EH (cell line): ENCODE results near the gene COQ10A.
A peak's percentile ranks its signal among the peaks of the same experiment; 100 is the strongest.

Experiments used
- DNase-seq: peaks from one replicate; pipeline ENCODE4 v3.0.0-alpha.2; 2015; ENCODE audit warnings: low read depth

The COQ10A gene

DNA sequence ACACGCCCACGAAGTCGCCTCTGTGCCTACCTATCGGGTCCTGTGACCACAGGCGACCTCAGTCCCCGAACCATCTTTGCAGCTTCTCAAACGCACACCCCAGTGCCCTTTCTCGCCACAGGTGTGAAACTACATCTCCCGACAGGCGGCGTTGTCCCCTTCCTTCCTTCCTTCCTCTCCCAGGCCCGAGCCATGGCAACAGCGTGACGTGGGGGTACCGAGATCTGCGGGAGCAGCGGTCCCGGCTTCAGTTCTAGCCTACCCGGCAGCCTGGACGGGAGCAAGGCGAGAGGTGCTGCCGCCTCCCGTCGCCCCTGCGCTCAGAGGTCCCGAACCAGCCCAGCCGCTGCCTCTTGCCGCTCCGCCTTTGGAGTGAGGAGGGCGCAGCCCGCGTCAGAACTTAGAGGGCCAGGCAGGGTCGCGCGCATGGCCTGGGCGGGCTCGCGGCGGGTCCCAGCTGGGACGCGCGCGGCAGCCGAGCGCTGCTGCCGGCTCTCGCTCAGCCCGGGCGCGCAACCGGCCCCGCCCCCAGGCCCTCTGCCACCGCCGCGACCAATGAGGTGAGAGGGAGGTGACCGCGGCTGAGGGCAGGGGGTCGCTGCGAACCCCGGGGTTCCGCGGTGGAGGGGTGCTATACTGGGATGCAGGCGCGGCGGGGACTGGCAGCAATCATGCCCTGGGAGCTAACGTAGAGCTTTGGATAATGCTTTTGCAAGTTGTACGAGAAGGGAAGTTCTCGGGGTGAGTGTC is at the start of gene COQ10A:
Gene COQ10A, plus strand, starts transcription at position 250 of the 750 bp plus-strand sequence. Its CDS starts 177 bp downstream, at position 427.
- DNase-seq, result peak; percentile 89

DNA sequence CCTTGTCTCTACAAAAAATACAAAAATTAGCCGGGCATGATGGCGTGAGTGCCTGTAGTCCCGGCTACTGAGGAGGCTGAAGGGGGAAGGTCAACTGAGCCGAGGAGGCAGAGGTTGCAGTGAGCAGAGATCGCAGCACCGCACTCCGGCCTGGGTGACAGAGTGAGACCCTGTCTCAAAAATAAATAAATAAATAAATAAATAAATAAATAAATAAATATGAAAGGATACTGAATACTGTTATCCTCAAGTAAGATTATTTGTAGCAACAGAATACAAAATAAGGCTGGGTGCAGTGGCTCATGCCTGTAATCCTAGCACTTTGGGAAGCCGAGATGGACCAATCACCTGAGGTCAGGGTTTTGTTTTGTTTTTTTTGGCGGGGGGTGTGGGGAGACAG is 46.9 kb upstream of the COQ10A start:
- DNase-seq, result no peak

DNA sequence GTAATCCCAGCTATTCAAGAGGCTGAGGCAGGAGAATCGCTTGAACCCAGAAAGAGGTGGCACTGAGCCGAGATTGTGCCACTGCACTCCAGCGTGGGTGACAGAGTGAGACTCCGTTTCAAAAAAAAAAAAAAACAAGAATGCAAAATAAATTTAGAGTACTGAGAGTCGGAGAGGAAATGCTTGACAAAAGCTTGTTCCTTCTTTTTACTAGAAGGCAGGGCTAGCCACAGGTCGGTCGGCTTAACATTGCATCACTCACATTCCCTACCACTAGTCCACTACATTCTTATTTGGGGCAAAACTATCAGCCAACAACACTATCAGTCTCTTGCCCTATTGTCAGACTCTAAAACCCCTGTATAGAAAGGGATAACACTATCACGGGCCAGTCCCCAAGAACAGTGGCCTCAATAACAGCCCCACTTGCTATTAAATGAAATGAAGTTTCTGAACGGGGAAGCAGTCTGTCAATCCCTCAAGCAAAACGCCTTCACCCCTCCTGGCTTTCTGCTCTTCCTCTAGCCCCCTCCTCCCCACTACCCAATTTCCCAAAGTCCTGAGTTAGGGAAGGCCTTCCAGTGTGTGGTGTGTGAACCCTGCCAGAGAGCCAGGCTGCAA is 46.0 kb upstream of the COQ10A start:
- peak; percentile 81 for DNase-seq

DNA sequence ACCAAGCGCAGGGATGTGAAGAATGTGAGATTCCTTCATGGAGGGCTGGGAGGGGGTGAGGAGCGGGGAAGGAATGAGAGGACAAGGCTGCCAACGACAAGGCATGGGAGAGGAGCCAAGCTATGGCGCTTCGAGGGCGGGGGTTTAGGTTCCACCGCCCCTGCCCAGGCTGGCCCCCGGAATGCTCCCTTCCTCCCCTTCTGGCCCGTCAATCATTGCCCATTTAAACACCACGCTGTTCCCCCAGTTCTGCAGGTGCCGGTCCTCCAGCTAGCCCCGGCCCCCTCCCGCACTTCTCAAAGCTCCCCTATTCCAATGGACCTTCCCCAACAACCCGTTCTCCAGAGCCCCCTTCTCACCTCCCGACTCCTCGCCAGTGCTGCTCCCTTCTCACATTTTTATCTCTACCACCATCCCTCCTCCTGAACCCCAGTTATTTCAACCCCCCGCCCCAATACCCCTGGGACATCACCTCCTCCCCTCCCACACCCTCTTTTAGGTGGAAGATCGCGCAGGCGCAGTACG is 45.4 kb upstream of the COQ10A start:
- peak; percentile 94 for DNase-seq

DNA sequence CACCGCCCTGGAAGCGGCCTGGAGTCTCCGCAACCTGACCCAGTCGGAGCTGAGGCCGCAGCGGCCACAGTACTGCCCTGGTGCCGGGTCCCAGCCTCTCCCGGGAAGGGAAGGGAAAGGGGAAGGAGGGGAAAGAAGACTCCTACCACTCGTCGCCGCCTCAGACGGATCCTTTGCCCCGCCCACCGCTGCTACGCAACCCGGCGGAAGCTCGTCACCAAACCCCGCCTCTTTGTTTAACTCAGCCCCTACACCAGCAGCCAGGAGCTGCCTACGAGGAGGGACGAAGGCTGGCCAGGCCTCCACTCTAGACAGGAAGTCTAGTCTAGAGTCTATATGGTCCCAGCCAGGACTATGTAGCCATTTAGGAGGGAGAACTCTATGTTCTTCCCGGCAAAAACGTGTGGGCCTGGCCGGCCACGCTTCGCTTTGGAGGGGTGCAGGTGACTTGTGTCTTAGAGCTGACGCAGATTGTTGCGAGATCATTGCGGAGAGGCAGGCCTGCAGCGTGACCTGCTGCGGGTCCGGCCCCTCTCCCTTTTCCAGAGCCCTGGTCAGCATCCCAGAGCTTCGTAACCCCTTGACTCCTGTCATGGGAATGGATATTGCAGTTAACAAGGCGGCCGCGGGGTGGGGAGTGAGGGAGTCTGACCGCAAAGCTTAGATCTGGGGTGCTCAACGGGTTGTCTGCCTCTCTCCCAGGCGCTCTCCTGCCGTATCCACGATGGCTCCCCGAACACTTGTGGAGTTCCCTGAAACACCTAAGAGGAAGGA is 44.8 kb upstream of the COQ10A start, which contains the start of gene RNF41:
Gene RNF41, minus strand, starts transcription at position 166 of the 774 bp plus-strand sequence. CDS start 7,875 bp downstream, outside the sequence.
- DNase-seq, result peak; percentile 99

DNA sequence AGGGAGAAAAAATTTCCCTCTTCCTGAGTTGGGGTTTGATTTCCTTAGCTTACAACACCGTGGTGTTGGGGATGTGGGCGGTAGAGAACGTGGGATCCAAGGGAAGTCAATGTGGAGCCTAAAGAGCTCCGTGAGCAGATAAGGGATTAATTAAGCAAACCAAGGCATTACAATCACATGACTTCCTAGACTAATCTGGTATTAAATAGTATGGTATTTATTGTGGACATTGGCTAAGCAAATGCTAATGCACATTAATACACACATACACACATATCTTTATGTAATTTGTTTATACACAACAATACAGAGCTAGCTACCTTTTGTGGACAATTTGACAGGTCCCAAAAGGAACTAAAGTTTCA is 44.2 kb upstream of the COQ10A start:
- no peak for DNase-seq

DNA sequence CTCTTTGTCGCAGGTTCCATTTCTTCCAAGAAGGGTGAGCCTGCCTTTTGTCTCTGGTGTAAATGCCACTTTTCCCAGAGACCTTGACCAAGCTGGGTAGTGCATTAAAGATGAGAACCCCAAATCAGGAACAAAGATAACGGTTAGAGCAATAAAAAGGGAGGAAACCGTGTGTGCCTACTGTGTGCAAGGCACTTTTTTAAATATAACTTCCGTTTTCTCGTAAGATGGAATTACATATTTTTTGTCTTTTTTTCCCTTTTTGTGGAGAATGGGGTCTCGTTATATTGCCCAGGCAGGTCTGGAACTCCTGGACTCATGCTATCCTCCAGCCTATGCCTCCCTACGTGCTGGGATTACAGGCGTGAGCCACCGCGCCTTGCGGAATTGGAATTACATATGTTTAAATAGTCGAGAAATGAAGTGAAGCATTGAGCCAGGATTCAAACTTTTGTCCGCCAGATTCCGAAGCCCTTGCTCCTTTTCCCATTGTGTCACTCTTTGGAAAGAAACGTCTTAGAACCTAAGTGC is 43.1 kb upstream of the COQ10A start:
- no peak for DNase-seq

DNA sequence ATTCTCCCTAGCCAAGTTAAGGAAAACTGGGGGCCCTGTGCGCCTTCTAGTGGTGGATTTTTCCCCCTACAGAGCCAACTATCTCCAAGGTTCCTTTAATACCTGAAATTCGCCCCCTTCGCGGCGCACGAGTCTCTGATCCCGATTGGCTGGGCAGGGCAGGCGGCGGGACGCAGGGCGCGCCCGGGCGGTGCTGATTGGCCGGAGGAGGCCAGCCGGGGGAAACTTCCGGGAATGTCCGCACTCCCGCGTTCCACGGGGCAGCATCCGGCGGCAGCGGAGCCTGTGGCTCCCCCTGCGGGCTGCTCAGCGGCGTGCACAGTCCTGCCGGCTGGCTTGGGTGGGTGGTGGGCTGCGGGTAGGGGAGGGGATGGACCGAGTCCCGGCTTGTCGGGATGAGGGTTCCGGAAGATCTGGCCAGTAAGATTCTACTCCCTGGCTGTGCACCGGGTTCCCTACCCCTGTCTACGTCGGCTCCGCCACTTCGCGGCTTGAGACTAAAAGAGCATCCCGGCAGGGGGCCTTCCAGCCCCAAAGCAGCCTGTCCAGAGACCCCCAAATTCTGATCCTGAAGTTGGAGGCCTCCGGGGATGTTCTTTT is 42.5 kb upstream of the COQ10A start, which contains the start of gene NABP2:
Gene NABP2, plus strand, starts transcription at position 241 of the 600 bp plus-strand sequence. CDS start 515 bp downstream, outside the sequence.
- peak; percentile 99 for DNase-seq

DNA sequence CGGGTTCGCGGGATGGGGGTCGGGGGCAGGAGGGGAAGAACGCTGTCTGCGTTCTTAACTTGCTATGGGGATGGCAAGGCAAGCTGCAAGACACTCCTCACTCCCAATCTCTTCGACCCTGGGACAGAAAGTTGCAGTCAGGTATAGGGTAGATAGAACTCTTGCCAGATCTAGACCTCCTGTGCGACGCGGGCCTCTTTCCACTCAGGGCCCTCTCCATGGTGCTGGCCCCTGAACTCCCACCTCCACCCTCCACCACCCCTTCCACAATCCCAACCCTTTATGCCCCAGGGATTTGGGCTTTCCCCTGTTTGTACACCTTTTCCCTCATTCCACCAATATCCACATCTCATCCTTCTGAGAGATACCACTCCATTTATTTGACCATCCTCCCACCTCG is 41.8 kb upstream of the COQ10A start:
- DNase-seq, result no peak

DNA sequence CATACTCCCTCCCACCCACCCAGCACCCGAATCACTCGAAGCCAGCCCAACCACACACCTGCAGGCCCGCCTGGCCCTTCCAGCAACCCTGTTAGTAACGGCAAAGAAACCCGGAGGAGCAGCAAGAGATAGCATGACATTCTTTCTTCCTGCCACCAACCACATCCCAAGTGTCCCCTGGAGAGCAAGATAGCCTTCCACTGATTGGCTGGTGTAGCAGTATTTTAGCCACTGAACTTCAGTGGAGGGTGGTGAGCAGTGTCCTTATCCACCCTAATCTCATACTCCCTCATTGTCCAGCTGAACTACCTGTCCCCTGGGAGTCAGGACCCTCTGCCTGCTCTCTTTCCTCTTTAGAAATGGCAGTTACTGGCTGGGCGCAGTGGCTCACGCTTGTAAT is 37.7 kb upstream of the COQ10A start:
- DNase-seq, result no peak

DNA sequence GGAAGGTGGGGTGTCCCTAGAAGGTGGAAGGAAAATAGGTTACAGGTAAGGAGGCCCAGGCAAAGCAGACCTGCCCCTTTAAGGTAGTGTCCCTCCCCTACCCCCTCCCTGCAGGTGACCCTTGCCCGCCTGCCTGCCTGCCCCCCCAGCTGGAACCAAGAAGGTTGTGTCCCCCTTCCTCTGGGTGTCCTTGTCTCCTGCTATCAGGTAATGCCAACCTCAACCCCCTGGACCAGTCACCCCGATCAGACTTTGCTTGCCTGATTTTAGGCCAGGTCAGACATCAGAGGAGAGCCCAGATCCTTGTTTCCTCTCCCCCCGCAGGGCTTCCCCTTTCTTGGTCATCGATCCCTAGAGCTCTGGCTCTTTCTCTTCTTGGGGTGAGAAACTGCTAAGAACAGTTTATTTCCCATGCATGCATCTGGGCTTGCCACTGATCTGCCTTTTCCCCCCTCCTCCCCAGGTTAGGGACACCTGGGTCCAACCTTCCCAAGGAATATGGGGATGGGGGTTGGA is 36.8 kb upstream of the COQ10A start, which contains the start of gene SLC39A5:
Gene SLC39A5, plus strand, starts transcription at position 136 of the 516 bp plus-strand sequence. CDS start 1,224 bp downstream, outside the sequence.
- no peak for DNase-seq

DNA sequence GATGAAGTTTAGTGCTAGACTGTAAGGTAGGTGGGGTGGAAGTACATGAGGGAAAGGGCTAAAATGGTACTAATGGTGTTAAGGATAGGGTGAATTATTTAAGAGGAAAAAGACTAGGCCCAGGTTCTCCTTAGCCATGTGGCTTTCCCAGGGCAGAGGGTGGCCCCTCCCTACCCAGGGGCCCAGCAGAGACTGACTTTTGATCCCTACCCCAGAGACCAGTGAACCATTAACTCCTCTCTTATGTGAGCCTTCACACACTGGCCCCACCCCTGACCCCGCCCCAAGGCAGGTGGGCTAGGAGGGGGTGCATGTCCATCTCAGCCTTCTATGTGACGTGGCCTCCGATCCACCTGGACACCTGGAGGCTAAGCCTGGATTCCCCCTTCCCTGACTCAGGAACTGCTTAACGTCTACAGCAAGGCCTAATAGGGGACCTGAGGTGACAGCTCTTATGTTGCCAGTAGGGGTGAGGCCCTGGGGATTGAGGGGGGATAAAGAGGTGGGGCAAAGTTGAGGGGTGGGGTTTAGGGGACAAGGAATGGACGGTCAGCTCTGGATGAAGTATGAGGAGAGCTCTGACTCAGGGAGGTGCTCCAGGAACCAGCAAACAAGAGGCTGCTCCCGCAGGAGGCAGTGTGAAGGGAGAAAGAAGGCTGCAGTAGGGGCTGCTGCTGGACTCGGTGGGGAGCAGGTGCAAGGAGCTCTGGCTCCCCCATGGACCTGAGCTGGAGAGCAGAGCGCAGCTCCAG is 36.1 kb upstream of the COQ10A start:
- no peak for DNase-seq

DNA sequence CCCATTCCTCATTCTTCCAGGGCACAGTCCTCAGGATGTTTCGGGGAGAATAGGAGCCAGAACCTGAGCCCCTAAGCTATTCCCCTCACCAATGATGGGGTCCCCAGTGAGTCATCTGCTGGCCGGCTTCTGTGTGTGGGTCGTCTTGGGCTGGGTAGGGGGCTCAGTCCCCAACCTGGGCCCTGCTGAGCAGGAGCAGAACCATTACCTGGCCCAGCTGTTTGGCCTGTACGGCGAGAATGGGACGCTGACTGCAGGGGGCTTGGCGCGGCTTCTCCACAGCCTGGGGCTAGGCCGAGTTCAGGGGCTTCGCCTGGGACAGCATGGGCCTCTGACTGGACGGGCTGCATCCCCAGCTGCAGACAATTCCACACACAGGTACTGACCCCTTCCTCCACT is 35.6 kb upstream of the COQ10A start:
- DNase-seq, result no peak

DNA sequence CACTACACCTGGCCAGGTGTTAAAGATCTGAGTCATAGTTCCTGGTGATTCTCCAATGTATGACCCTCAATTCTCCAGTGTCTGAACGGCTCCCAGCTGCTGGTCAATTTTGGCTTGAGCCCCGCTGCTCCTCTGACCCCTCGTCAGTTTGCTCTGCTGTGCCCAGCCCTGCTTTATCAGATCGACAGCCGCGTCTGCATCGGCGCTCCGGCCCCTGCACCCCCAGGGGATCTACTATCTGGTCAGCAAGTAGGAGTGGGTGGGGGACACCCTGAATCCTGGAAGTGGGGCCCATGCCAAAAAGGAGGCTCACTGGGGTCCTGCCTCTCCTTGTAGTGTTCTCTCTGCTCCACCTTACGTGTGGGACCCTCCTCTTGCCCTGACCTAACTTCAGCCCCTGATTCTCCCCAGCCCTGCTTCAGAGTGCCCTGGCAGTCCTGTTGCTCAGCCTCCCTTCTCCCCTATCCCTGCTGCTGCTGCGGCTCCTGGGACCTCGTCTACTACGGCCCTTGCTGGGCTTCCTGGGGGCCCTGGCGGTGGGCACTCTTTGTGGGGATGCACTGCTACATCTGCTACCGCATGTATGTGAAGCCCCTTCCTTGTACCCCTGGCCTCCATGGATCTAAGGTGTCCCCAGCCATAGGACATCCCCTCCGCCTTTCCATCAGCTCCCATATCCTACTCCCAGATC is 31.9 kb upstream of the COQ10A start:
- DNase-seq, result no peak

DNA sequence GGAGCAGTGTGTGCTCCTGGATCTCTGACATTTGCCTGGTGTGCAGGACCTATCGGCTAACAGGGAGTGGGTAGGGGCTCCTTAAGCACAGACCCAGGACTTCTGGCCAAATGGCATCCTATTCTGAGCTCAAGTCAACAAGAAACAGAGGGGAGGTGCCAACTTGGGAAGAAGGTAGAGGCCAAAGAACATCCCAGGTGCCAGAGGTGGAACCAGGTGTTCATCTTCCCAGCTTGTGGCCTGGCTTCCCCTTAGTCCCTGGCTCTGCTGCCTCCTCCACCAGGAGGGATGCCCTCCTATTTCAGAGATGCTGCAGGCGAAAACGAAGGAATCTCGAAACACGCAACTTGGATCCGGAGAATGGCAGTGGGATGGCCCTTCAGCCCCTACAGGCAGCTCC is 30.7 kb upstream of the COQ10A start:
- no peak for DNase-seq

DNA sequence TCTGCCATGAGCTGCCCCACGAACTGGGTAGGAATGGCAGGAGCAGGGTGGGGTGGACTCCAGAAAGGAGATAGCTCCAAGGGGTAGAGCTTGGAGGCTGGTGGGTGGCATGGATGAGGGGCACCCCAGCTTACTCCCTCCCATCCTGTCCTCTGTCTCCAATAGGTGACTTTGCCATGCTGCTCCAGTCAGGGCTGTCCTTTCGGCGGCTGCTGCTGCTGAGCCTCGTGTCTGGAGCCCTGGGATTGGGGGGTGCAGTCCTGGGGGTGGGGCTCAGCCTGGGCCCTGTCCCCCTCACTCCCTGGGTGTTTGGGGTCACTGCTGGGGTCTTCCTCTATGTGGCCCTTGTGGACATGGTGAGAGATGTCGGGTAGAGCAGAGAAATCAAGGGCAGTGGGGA is 29.8 kb upstream of the COQ10A start:
- DNase-seq, result no peak

DNA sequence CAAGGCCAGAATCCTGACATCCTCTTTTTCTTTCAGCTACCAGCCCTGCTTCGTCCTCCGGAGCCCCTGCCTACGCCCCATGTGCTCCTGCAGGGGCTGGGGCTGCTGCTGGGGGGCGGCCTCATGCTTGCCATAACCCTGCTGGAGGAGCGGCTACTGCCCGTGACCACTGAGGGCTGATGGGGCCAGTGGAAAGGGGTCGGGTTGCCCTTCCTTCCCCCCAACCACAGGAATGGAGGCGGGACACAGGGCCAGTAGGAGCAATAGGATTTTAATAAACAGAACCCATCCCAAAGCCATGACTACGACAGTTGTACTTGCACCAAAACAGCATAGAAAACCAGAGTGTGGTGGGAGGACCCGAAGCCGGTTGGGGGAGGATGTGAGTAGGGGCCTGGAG is 29.2 kb upstream of the COQ10A start:
- DNase-seq, result peak; percentile 31

DNA sequence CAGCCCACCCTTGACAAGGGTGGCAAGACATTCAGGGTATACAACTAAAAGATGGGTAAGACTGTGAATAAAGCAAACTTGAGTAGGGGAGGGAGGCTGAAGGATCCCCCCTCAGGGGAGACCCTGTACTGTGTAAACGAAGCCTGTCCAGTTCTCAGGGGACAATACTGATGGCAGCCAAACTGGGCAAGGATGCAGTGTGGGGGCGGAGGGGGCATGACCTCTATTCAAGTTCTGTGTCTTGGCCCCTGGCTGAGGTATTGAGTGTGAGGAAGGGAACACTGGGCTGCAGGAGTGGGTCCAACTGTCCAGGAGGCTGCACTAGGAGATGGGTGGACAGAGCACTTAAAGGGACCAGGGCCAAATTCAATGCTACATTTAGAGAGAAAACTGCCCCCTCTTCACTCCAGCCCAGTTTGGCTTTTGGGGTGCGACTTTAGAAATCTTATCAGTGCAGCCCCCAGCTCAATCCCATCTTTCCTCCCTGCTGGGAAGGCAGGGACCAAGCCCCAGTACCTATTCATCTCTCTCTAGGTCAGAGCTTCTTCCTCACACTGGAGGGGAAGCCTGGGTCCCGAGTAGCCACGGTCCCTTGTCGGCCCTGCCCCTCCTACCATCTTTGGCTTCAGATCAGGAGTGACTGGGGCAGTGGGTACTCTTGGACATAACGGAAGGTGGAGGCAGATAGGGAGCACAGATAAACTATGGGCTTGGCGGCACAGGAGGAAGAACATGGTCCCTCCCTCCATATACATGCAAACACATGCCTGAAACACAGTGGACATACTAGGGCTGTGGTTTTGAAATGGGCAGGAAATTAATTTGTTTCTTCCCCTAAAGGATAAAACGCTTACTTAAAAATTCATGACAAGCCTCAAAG is 25.1 kb upstream of the COQ10A start:
- no peak for DNase-seq

DNA sequence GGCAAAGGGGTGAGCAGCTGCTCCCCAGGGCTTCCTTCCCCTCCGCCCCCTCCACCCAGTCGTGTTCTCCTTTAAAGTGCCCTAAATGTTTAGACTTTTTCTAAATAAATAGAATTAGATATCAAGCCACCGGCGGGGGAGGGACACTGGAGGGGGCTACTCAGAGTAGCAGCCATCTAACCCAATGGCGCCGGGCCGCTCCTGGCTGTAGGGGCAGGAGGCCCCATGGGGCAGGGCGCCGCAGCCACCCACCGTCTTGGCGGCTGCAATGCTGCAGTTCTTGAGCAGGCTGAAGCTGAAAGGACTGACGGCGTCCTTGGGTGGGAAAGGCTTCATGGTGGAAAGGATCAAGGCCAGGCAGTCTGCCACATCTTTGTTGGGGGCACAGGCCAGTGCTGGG is 23.8 kb upstream of the COQ10A start:
- DNase-seq, result no peak
